Stimulated activated CD4-positive, alpha-beta T cell treated with anti-CD3 and anti-CD28 coated beads, Interleukin-1b, Interleukin-23, amount 100 ng/mL, for 48 hours (primary cell): ENCODE measurements around the gene CNIH4.
"Not testable (repeated sequence)": the region's sequence is repeated elsewhere in the genome, so short reads cannot be mapped to it uniquely, and the experiment has no call there.

Experiments
- DNase-seq: peaks from one replicate; pipeline ENCODE4 v3.0.0-alpha.2; 2020

The CNIH4 gene

DNA sequence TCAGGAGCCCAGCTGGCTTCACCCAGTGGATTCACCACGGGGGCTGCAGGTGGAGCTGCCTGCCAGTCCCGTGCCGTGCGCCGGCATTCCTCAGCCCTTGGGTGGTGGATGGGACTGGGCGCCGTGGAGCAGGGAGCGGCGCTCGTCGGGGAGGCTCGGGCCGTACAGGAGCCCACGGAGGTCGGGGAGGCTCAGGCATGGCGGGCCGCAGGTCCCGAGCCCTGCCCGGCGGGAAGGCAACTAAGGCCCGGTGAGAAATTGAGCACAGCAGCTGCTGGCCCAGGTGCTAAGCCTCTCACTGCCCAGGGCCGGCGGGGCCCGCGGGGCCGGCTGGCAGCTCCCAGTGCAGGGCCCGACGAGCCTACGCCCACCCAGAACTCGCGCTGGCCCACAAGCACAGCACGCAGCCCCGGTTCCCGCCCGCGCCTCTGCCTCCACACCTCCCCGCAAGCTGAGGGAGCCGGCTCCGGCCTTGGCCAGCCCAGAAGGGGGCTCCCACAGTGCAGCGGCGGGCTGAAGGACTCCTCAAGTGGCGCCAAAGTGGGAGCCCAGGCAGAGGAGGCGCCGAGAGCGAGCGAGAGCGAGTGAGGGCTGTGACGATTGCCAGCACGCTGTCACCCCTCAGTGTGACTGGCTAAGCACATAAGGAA, 4.1 kb upstream of the CNIH4 start:
- not testable (repeated sequence) for DNase-seq

DNA sequence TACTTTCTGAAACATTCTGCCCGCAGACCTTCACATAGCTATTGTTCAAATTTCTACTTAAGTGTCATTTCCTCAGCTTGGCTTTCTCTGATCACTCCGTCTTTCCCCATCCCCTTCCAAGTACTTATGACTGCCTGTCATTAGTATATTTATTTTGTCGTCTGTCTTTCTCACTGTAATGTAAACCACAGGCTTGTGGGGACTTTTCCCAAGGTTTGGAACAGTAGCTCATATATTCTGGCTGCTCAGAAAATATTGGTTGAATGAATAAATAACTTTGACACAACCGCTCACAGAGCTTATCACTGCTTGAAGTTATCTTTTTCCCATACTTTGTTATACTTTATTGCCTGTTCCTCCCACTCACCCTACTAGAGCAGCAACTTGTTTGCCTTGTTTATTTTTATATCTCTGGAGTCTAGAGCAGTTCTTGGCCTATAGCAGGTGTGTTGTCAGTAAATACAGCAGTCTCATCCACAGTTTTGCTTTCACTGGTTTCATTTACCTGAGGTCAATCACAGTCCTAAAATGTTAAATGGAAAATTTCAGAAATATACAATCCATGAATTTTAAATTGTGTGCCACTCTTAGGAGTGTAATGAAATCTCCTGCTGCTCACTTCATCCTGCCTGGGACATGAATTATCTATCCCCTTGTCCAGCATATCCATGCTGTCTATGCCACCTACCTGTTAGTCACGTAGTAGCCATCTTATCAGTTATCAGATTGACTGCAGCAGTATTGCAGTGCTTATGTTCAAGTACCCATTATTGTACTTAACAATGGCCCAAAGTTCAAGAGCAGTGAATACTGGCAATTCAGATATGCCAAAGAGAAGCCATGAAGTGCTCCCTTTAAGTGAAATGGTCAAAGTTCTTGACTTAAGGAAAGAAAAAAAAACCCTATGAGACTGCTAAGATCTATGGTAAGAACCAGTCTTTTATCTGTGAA, 2.4 kb upstream of the CNIH4 start:
- no peak for DNase-seq

DNA sequence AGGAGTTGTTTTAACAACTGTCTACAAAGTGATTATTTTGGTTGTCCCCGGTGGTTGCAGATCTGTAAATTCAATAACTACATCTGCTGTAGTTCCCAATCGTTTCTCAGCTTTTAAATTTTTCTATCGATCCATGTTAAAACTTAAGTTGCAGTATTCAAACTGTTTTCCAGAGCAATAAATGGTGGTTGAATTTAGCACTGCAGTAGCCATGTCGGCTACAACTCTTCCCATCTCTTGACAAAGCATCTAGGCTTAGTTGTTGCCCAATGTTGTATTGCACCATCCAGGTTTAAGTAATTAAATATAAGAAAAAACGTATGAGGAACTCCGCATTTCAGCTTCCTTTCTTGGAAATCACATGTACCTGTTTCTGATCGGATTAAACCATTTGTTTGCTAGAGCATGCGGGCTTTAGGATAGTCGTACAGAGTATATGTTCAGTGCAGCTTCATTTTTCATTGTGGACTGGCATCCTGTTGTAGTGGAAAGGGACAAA, 996 bp downstream of the CNIH4 start:
- DNase-seq = no peak

DNA sequence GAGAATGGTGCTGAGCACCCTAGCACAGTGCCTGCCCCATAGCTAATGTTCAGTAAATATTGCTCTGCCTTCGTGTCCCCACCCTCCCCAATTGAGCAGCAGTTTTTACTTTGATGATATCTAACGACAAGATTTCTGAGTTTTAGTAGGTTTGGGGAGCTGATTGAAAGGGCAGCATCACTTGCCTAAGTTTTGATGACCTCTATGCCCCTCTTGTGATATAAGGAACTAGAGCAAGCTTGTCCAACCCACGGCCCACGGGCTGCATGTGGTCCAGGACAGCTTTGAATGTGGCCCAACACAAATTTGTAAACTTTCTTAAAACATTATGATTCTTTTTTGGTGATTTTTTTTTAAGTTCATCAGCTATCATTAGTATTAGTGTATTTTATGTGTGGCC, 1.6 kb downstream of the CNIH4 start:
- DNase-seq = no peak

DNA sequence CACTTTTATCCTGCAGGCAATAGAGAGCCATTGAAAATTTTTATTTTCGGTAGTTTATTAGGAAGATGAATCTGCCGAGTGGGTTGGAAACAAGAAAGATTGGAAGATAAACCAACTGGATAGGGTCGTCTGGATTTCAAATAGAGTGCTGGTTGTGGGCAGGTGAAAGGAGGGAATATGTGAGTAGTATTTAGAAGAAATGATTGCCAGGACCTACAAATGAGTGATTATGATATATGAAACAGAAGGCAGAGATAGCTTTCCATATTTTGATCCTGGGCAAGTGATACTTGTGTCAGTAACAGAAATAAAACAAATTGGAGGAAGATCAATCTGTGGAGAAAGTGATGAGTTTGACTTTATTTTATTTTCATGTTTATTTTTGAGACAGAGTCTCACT, 2.5 kb downstream of the CNIH4 start:
- DNase-seq = no peak

DNA sequence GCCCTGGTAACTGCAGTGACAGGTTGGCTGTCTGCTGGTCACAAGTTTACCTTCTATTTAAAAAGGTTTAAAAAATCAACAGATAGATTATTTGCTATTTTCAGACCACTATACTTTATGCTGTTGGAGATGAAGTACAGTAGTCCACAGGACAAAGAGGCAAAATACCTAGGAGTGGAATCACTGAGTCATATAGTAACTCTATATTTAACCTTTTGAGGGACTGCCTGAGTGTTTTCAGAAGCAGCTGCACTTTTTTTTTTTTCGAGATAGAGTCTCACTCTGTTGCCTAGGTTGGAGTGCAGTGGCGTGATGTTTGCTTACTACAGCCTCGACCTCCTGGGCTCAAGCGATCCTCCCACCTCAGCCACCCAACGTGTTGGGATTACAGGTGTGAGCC, 11.7 kb downstream of the CNIH4 start:
- DNase-seq = no peak

DNA sequence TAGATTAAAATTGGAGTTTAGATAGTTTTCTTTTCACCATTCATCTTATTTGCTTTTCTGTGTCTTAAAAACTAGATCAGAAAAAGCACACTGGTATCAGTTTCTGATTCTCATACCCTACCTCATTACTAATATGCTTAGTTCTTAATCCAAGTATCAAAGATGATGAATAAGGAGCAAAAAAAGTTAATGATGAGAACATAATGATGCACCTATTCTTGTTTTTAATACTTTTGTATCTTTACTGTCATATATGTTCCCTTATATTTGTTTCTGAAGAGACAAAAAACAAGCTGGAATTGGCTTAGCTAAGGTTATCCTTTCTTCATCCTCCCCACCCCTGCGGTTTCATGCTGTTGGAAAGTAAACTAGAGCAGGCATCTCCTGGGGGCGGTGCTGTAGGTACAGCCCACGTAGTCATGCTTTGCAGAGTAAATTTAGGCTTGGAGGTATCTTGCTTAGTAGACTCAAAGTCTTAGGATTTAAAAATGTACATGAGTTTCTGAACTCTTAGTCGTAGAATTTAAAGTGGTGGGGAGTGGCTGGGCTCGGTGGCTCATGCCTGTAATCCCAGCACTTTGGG, 16.4 kb downstream of the CNIH4 start:
- DNase-seq = peak; percentile 41

DNA sequence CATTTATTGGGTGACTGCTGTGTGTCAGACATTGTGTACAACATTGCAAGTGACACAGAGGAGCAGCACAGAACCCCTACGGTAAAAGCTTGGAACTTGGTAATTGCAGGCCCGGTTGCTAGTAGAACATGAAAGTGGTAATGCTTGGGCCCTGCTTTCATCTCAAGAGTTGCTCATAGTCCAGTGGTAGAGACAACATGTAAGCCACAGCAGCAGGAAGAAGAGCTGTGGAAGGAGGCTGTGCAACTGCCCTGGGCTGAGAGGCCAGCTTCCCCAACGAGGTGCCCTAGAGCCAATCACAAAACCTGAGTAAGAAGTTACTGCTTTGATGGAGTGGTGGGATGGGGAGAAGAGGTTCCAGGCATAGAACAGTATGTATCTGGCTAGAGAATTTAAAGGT, 18.4 kb downstream of the CNIH4 start:
- DNase-seq = no peak

DNA sequence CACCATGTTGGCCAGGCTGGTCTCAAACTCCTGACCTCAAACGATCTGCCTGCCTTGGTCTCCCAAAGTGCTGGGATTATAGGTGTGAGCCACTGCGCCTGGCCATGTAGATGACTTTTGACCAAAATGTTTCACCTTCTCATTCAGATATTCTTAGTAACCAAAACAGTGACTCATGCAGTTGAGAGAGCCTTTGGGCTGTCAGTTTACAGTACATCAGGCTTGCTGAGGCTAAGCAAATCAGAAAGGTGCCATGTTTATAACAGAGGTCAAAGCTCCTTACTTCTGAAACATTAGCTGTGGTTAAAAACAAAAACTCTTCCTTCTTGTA, 21.0 kb downstream of the CNIH4 start:
- peak; percentile 42 for DNase-seq

DNA sequence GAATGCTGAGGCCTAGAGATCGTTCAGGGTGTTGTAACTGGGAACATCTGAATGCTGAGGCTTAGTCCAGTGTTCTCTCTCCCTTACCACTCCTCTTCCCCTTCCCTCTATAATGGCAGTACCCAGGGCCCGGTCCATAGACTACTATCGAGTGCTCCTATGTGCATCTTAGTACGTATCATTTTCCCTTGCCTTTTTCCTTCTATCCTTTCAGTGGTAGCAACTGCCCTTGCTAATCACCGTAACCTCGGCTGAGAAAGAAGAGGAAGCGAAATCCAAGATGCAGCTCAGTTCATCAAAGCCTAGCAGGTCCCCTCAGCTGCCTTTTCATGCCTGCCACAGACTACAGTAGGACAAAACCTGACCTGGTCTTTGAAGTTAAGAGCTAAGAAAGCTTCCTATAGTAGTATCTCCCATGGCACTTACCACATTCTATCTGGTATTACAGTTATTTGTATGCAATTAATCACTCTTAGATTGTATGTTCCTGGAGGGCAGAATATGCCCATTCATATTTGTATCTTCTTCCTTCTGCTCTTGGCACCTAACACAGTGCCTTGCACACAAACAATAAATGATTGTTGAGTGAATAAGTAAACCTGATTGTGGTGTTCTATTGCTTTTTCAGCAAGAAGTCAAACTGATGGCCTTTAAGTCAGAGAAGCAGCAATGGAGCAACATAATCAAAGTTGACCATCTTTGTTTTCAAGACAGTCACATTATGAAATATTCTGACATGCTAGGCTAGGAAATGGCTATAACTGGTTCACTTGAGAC, 22.4 kb downstream of the CNIH4 start:
- DNase-seq = no peak

DNA sequence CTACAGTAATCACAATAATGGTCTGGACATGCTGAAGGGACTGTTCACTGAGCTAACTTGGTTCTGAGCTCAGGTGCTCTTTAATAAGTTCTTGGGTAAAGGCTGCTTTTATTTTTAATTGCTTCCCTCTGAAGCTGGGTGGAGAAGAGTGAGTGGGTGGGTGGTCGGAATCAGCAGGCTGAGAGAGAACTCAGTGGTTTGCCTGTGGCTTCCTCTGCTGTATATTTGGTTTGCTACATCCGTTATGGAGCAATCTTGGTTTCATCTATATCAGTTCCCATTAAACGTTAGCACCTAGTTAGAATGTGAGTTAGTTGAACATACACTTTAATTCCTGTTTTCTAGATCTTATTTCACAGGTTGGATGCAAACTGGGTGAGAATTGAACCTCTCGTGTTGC, 23.3 kb downstream of the CNIH4 start:
- peak; percentile 39 for DNase-seq

DNA sequence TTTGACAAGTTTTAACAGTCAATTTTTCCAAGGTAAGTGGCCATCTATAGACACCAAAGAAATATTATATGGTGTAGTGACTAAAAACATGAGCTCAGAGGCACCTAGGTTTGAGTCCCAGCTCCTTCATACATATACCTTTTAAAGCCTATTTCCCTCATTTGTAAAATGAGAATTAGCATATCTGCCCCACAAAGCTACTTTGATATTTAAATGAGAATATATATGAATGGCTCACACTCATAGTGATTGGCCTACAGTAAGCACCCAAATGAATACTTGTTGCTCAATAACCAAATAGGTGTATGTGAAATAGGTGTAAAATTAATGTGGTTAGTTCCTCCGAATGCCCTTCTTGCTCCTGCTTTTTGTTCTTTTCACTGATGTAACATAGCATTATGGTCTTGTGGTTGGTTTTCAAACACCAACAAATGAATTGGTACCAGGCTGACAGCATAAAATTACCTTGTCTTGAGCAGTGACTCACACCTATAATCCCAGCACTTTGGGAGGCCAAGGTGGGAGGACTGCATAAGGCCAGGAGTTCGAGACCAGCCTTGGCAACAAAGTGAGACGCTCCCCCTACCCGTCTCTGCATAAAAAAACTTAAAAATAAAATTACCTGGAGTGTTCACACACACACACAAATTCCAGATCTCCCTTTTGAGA, 25.3 kb downstream of the CNIH4 start:
- peak; percentile 24 for DNase-seq

DNA sequence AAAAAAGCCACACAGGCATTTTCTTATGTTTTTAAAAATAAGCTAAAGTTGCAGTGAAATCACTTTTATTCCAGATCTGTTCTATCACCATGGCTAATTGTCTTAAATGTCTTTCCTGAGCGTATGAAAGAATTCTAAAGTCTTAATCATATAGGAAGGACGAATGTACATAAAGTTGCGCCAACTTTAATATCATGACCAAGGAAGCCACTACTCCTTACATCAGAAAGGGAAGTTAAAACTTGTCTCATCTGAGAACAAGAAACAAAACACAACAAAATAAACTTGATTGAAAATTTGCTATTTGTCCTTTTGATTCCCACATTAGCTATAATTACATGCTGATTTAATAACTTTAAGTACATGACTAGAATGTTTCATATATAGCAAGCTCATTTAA, 26.5 kb downstream of the CNIH4 start:
- no peak for DNase-seq

DNA sequence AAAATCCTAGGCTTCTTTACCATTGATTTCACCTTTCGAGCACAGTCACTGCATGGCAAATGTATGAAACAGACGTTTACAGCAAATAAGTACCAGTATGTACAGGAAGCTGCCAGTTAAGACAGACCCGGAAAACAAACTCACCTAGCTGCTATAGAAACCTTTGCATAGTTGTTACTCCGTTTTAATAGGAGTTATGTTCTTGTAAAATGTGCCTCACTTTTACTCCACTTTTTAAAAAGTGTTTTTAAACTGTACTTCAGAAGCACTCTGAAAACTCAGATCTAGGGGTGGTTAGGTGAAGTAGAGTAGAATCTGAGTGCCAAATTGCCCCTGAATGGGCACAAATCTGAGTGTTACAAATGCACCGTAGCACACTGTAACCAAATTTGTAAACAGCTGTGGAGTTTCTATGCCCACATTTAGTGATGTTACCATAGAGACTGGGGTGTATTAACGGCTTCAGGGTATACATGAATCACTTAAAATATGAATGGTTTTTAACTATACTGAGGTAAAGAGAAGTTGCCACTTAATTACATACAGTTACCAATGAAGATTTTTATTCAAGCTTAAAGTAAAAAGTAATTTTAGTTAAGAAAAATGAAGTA, 30.7 kb downstream of the CNIH4 start:
- DNase-seq = no peak

DNA sequence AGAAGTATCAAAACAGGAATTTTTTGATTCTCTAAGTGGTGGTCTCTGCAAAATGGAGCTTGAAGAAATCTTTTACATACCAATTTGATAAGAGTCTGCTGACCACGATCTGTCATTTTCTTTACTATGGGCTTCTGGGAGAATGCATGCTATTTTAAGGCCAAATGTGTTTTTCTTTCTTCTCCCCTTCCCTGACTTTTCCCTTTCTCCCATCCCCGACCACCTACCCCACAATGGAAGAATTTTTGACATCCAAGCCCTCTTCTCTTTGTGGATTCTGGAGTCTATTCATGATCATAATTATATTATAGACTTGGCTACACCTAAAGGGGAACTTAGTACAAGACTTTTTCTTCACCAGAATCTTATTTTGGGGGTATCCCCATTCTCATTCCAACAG, 31.3 kb downstream of the CNIH4 start:
- DNase-seq = no peak

DNA sequence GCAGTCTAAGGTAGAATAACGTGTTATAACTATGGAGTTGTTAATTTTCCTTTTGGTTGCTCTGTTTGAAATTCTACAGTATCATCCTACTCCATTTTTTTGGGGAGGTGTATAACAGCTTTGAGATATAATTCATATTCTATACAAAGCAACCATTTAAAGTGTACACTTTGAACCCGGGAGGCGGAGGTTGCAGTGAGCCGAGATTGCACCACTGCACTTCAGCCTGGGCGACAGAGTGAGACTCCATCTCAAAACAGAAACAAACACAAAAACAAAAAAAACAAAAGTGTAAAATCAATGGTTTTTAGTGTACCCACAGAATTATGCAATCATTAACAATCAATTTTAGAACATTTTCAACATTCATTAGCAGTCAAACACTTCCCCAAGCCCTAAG, 33.8 kb downstream of the CNIH4 start:
- no peak for DNase-seq

DNA sequence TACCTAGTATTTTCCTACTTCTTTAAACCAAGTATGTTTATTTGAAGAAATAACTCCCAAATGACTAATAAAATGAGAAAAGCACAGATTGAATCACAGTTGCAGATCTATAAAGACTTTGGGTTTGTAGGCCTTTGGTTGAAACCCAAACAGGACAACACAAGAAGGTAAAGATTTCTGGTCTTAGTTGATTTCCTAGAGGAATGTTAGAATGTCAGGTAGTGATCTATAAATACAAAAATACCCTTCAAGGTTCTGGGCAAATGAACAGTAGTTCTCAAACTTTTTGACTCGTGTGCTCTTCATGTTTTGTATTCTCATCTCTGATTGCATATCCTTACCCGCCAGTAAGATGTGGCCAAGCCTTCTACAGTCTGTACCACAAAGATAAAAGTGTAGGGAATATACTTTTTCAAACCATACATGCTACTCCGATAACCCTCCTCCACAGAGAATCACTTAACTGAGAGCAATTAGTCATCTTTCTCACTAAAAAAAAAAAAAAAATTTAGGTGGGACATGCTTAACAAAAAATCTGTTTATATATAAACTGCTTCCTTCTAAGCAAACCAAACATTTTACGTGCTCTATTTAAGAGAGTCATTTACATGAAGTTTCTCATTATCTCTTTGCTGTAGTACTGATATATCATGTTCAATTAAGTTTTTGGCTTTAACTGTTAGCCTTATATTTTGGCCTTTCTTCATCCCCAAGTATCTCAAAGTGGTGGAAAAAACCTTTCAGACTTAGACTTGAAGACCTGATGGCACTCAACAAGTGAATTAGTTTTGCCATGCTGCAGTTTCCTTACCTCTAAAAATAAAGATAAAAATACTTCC, 36.0 kb downstream of the CNIH4 start:
- no peak for DNase-seq

DNA sequence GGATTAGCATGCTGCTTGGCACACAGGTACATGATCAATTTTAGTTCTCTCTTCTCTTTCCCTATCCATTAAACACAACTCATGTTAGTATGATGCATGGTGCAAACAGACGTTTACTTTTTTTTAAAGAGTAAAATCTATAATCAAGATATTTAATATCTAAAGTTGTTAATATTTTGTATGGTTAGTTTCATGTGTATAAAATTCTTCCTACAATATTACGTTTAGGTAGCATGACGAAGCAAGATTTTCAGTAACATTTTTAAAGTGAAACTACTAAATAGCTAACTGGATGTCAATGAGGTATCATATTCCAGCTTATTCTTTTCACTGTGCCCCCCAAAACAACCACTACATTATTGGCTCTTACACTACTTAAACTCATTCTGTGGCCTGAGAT, 36.6 kb downstream of the CNIH4 start:
- no peak for DNase-seq

DNA sequence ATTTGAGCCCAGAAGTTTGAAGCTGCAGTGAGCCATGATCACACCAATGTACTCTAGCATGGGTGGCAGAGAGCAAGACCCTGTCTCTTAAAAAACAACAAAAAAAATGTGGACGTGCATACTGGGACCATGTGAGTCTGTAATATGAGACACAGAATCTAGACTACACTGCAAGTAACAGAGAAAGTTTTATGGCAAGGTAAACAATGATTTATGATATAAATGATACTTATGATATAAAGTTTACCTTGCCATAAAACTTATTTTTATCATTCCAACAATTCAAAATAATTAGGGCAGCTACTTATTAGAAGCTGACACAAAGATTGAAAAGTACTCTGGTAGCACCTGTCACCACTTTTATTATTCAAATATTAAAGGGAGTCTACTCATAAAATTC, 43.2 kb downstream of the CNIH4 start:
- DNase-seq = no peak

DNA sequence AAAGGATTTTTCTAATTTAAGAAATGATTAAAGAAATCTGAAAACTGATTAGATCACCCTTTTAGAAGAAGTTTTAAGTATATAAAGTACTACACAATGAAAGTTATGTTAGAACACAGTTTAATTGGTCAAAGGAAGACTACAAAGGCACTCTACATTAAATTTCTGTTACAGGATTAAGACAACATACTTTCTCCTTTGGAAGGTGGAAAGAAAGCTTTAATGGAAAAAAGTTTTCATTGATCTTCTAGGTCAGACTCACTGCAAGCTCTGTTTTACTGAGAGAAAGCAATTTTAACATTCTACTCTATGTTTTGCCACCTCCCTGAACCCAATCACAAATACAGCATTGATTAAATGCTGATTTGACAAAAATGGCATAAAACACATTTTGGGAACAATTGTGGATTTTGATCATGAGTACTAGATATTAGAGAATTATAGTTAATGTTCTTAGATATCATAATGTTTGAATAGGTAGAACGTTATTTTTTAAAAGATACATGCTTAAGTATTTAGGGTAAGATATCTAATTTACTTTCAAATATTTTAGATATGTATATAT, 45.9 kb downstream of the CNIH4 start:
- DNase-seq = no peak
